ENCODE results near the gene SIRT6. TPM values are rescaled to one million over a fixed set of nuclear protein-coding genes. Genes with fewer than 3 reads are reported as not detected.
A peak's percentile ranks its signal among the peaks of the same experiment; 100 is the strongest.
"Not testable (repeated sequence)": the region's sequence is repeated elsewhere in the genome, so short reads cannot be mapped to it uniquely, and the experiment has no call there.

The SIRT6 gene
- total and polyA plus RNA-seq, 10 donors = 15.9 to 39.8 (median 29.9) TPM

- intact Hi-C loops (cut with DNase I; ENCODE audit: low total_unique reads) = no loop called here
- Histone ChIP-seq H3K4me3 (no peak overlapping the region), H3K27ac (no peak overlapping the region), H3K36me3 (no peaks in the 10 kb centered on the region), H3K9me3 (no peaks in the 10 kb centered on the region), H3K27me3 (replicated peaks in 1 of 7) (peaks cover 0 to 25% (median 0%) of the 10 kb centered on the region in 7 donors), H3K4me1 (peaks cover 0 to 9% (median 0%) of the 10 kb centered on the region in 6 donors)
- DNase-seq = no peak
- TF ChIP-seq CTCF (IDR thresholded peaks at IDR 0.05 in 8 of 11, conservative IDR thresholded peaks at IDR 0.05 in 3 of 11) (no peak), POLR2A (IDR thresholded peaks at IDR 0.05) (no peak), POLR2AphosphoS5 (IDR thresholded peaks at IDR 0.05) (no peak)
- WGBS, 5 donors = 75 to 90% (median 82%) methylated on average over 6 to 7 of the region's 7 CpGs
Measured at GRCh38 chr19:4161415-4162077, 20.8 kb downstream of the SIRT6 start.

GRCh38 chr19:4157971-4158370 lies 24.4 kb downstream of the SIRT6 start:
- 60 to 90% (median 83%) methylated on average over 7 to 8 of the region's 8 CpGs for WGBS, 5 donors
- H3K27ac ChIP-seq; intact Hi-C loops (cut with DNase I; ENCODE audit: low total_unique reads); DNase-seq; H3K9me3 ChIP-seq; H3K4me3 ChIP-seq; H3K36me3 ChIP-seq: not testable (repeated sequence)
- Histone ChIP-seq H3K4me1 (peaks cover 0 to 11% (median 0%) of the 10 kb centered on the region in 6 donors), H3K27me3 (replicated peaks in 1 of 7) (peaks cover 0 to 19% (median 0%) of the 10 kb centered on the region in 7 donors)

GRCh38 chr19:4157164-4157563 lies 25.2 kb downstream of the SIRT6 start:
- H3K4me1 ChIP-seq = peaks cover 0 to 11% (median 0%) of the 10 kb centered on the region in 6 donors
- H3K27me3 ChIP-seq (replicated peaks in 1 of 7) = peaks cover 0 to 27% (median 0%) of the 10 kb centered on the region in 7 donors
- H3K36me3 ChIP-seq = no peaks in the 10 kb centered on the region
- intact Hi-C loops (cut with DNase I; ENCODE audit: low total_unique reads) = no loop called here
- H3K27ac ChIP-seq = no peak overlapping the region
- no peaks in the 10 kb centered on the region for H3K9me3 ChIP-seq
- 67 to 85% (median 70%) methylated on average over 4 to 6 of the region's 6 CpGs for WGBS, 5 donors
- H3K4me3 ChIP-seq = peak overlapping the region in 1 of 8 donors; percentile 28
- DNase-seq = no peak
- TF ChIP-seq POLR2A (IDR thresholded peaks at IDR 0.05) (no peak), POLR2AphosphoS5 (IDR thresholded peaks at IDR 0.05) (peak in 1 of 3 donors; percentile 8)

GRCh38 chr19:4154571-4155312 lies 27.6 kb downstream of the SIRT6 start:
- H3K27me3 ChIP-seq (replicated peaks in 1 of 7) = peaks cover 0 to 35% (median 0%) of the 10 kb centered on the region in 7 donors
- TF ChIP-seq CTCF (IDR thresholded peaks at IDR 0.05 in 8 of 11, conservative IDR thresholded peaks at IDR 0.05 in 3 of 11) (no peak), POLR2A (IDR thresholded peaks at IDR 0.05) (no peak), POLR2AphosphoS5 (IDR thresholded peaks at IDR 0.05) (no peak)
- no peaks in the 10 kb centered on the region for H3K9me3 ChIP-seq
- H3K36me3 ChIP-seq = no peaks in the 10 kb centered on the region
- peaks cover 0 to 11% (median 0%) of the 10 kb centered on the region in 6 donors for H3K4me1 ChIP-seq
- no peak overlapping the region for H3K27ac ChIP-seq
- no peak for DNase-seq
- 77 to 87% (median 83%) methylated on average over 19 to 21 of the region's 21 CpGs for WGBS, 5 donors
- no peak overlapping the region for H3K4me3 ChIP-seq
- intact Hi-C loops (cut with DNase I; ENCODE audit: low total_unique reads) = loop anchor here (5.0 kb wide), 1 partner anchor 232 kb away; no protein-coding TSS in a partner anchor

Measured in spleen (tissue), 11 donors.